MM.1S (cell line): ENCODE data around the gene SYK.
"Not testable (repeated sequence)": the region's sequence is repeated elsewhere in the genome, so short reads cannot be mapped to it uniquely, and the experiment has no call there.

Experiments used
- DNase-seq: peaks from one replicate; pipeline ENCODE4 v3.0.0-alpha.2; 2015
- H2AFZ ChIP-seq: fragments of 300-600 bp; sonication (generic); 2 replicates; pipeline ENCODE4 v1.6.0; 2016; ENCODE audit warnings: antibody characterized with exemption, low read length
- H3F3A ChIP-seq: fragments of 300-600 bp; sonication (generic); 2 replicates; pipeline ENCODE4 v1.6.1; 2016; ENCODE audit warnings: mild to moderate bottlenecking, antibody characterized with exemption, low read length, moderate library complexity, mixed read lengths; ENCODE audit not compliant: insufficient read depth
- H3K27ac ChIP-seq: fragments of 300-600 bp; sonication (generic); 2 replicates; pipeline ENCODE4 v1.5.1; 2016; ENCODE audit warnings: mild to moderate bottlenecking, low read length
- H3K27me3 ChIP-seq: fragments of 300-600 bp; sonication (generic); replicated peaks from 2 replicates; pipeline ENCODE4 v1.6.0; 2016; ENCODE audit warnings: low read length; ENCODE audit not compliant: insufficient read depth
- H3K36me3 ChIP-seq: fragments of 300-600 bp; sonication (generic); replicated peaks from 2 replicates; pipeline ENCODE4 v1.6.1; 2016; ENCODE audit warnings: mild to moderate bottlenecking, low read length, mixed read lengths; ENCODE audit not compliant: insufficient read depth
- H3K4me1 ChIP-seq: fragments of 300-600 bp; sonication (generic); 2 replicates; pipeline ENCODE4 v1.6.1; 2016; ENCODE audit warnings: low read length, mixed read lengths
- H3K4me2 ChIP-seq: fragments of 300-600 bp; sonication (generic); 2 replicates; pipeline ENCODE4 v1.6.0; 2016; ENCODE audit warnings: low read depth, low read length
- H3K4me3 ChIP-seq: fragments of 300-600 bp; sonication (generic); 2 replicates; pipeline ENCODE4 v1.5.1; 2016; ENCODE audit warnings: low read length, mixed read lengths
- H3K79me2 ChIP-seq: fragments of 300-600 bp; sonication (generic); 2 replicates; pipeline ENCODE4 v1.6.1; 2016; ENCODE audit warnings: mixed run types, low read length, mixed read lengths
- H3K9ac ChIP-seq: fragments of 300-600 bp; sonication (generic); 2 replicates; pipeline ENCODE4 v1.6.1; 2016; ENCODE audit warnings: low read length, mixed read lengths
- H3K9me2 ChIP-seq: fragments of 300-600 bp; sonication (generic); replicated peaks from 2 replicates; pipeline ENCODE4 v1.6.1; 2016; ENCODE audit warnings: mild to moderate bottlenecking, low read length, mixed read lengths; ENCODE audit not compliant: insufficient read depth
- H3K9me3 ChIP-seq: fragments of 300-600 bp; sonication (generic); replicated peaks from 2 replicates; pipeline ENCODE4 v1.6.1; 2016; ENCODE audit warnings: mild to moderate bottlenecking, low read length, mixed read lengths; ENCODE audit not compliant: insufficient read depth
- H4K20me1 ChIP-seq: fragments of 300-600 bp; sonication (generic); 2 replicates; pipeline ENCODE4 v1.6.1; 2016; ENCODE audit warnings: mild to moderate bottlenecking, low read length, moderate library complexity, mixed read lengths; ENCODE audit not compliant: insufficient read depth
- CTCF ChIP-seq: fragments of 300-600 bp; sonication (generic); IDR thresholded peaks from 2 replicates; pipeline ENCODE4 v1.5.1; 2016; ENCODE audit warnings: antibody characterized with exemption, low read length, mixed read lengths
- EZH2 ChIP-seq: fragments of 300-600 bp; sonication (generic); optimal IDR thresholded peaks from 2 replicates; pipeline ENCODE3; 2017; ENCODE audit warnings: low read depth, mild to moderate bottlenecking, antibody characterized with exemption, low read length, mixed read lengths
- EZH2phosphoT487 ChIP-seq: fragments of 300-600 bp; sonication (generic); IDR thresholded peaks from 2 replicates; pipeline ENCODE4 v1.6.1; 2018; ENCODE audit warnings: antibody characterized with exemption, low read length

Gene SYK

DNA sequence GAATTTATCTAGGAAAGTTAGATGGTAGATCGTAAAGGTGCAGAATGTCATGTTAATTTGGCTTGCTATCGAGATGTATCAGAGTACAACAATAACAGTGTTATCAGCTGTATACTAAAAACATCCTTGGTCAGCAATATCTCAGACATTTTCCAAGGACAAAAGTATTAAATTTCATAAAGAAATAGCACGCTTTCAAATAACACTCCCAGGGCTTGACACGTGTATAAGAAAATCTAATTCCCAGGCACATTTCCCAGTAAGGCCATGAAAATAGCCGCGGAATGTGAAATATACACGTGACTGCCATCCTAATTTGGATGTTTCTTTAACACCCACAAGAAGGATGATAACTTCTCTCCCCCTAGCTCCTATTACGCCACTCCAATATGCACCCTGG lies 17.7 kb upstream of the SYK start:
- Histone ChIP-seq H3K79me2 (no peaks in the 10 kb centered on the region), H4K20me1 (no peaks in the 10 kb centered on the region), H3K9ac (no peak overlapping the region), H2AFZ (no peak overlapping the region), H3K4me2 (no peak overlapping the region), H3K4me1 (no peaks in the 10 kb centered on the region), H3K36me3 (no peaks in the 10 kb centered on the region), H3K9me3 (no peaks in the 10 kb centered on the region), H3K9me2 (no peaks in the 10 kb centered on the region), H3K4me3 (no peak overlapping the region), H3F3A (no peaks in the 10 kb centered on the region), H3K27me3 (no peaks in the 10 kb centered on the region), H3K27ac (no peak overlapping the region)
- peak; percentile 4 for DNase-seq
- TF ChIP-seq CTCF, result no peak
- TF ChIP-seq EZH2phosphoT487, result no peak
- TF ChIP-seq EZH2, result no peak

DNA sequence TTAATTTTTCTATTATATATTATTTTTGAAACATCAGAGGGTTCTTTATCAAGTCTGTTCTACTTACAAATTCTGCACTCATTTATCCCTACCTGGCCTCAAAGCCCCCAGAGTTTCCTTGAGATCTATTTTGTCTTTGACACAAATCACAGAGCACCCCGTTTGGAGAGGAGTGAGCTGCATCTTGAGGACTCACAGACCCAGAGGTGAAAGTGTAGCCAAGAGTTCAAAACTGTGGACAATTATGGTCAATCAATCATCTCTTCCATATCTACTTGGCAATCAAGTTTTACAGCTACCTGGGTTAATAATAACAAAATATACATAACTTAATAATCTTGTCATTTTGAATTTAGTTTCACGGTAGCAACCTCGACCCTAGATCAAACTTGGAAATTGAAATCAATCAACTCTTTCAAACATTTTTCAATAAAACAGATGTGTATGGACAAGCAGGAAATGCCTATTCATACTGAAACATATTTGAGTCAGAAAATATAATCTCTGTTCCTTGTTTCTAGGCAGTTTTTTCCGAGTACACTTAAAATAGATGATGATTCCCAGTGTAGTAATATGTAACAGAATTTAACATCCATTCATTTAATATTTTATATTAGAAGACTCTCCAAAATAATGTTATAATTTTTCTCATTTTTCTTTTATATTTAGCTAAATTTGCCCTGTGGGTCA lies 13.7 kb upstream of the SYK start:
- no peak overlapping the region for H3K4me2 ChIP-seq
- H3F3A ChIP-seq, result no peaks in the 10 kb centered on the region
- no peak overlapping the region for H3K4me3 ChIP-seq
- H3K79me2 ChIP-seq, result no peaks in the 10 kb centered on the region
- H3K9ac ChIP-seq, result no peak overlapping the region
- no peaks in the 10 kb centered on the region for H3K36me3 ChIP-seq
- no peaks in the 10 kb centered on the region for H3K27me3 ChIP-seq
- no peaks in the 10 kb centered on the region for H4K20me1 ChIP-seq
- no peaks in the 10 kb centered on the region for H3K9me3 ChIP-seq
- H3K27ac ChIP-seq, result no peak overlapping the region
- H3K9me2 ChIP-seq, result no peaks in the 10 kb centered on the region
- DNase-seq, result no peak
- H3K4me1 ChIP-seq, result no peaks in the 10 kb centered on the region
- H2AFZ ChIP-seq, result no peak overlapping the region
- TF ChIP-seq EZH2phosphoT487, result no peak
- TF ChIP-seq CTCF, result no peak
- TF ChIP-seq EZH2, result no peak

GRCh38 chr9:90788527-90788926 lies 13.1 kb upstream of the SYK start:
- not testable (repeated sequence) for H4K20me1 ChIP-seq, H3K36me3 ChIP-seq, H3K79me2 ChIP-seq, H3K4me1 ChIP-seq, H3K9me3 ChIP-seq, H3F3A ChIP-seq, H3K9ac ChIP-seq, H3K27ac ChIP-seq, H3K9me2 ChIP-seq, H2AFZ ChIP-seq, DNase-seq, H3K4me3 ChIP-seq, H3K27me3 ChIP-seq, H3K4me2 ChIP-seq

DNA sequence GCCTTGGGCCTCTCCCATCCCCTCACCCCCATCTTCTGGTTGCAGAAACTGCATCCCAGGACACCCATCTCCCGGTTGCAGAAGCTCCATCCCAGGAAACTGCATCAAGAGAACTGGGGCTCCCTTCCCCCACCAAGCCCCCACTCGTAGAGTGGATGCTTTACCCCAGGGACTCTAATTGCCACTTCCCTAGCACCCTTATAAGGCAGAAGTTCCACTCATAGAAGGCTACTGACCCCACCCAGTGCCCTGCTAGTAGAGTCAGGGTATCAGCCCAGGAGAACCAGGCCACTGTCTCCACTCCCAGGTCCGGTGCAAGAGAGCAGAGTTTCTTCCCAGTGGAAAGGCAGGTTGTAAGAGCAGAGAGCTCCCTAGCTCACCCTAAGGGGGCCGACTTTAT lies 12.2 kb upstream of the SYK start:
- no peak overlapping the region for H3K9ac ChIP-seq
- H3K36me3 ChIP-seq, result no peaks in the 10 kb centered on the region
- no peak overlapping the region for H3K4me3 ChIP-seq
- H3K27me3 ChIP-seq, result no peaks in the 10 kb centered on the region
- DNase-seq, result no peak
- H2AFZ ChIP-seq, result no peak overlapping the region
- H3K27ac ChIP-seq, result no peak overlapping the region
- no peaks in the 10 kb centered on the region for H3K79me2 ChIP-seq
- H4K20me1 ChIP-seq, result no peaks in the 10 kb centered on the region
- no peaks in the 10 kb centered on the region for H3F3A ChIP-seq
- no peaks in the 10 kb centered on the region for H3K9me3 ChIP-seq
- H3K4me1 ChIP-seq, result no peaks in the 10 kb centered on the region
- H3K4me2 ChIP-seq, result no peak overlapping the region
- TF ChIP-seq EZH2phosphoT487, result no peak
- H3K9me2 ChIP-seq, result no peaks in the 10 kb centered on the region
